HG02763 (cell line): ENCODE measurements around the gene SNAI1.
"Not testable (repeated sequence)": the region's sequence is repeated elsewhere in the genome, so short reads cannot be mapped to it uniquely, and the experiment has no call there.

Source experiments
- ATAC-seq: cut with Tn5 transposase; IDR thresholded peaks from one replicate; pipeline ENCODE4 v1.9.1; 2021; ENCODE audit warnings: mild to moderate bottlenecking, moderate library complexity; ENCODE audit not compliant: unreplicated experiment

The SNAI1 gene

GRCh38 chr20:49982346-49983122 lies at the start of gene SNAI1:
Gene SNAI1 (plus strand): TSS chr20:49982980. CDS start chr20:49983060, 80 bp downstream.
- peak; percentile 75 for ATAC-seq

GRCh38 chr20:49935746-49936152 lies 47.0 kb upstream of the SNAI1 start:
- ATAC-seq, result no peak

GRCh38 chr20:49936153-49937026 lies 46.4 kb upstream of the SNAI1 start, which contains the start of gene RNF114:
Gene RNF114 (plus strand): TSS chr20:49936397. CDS start chr20:49936413, 16 bp downstream.
- peak; percentile 74 for ATAC-seq

- no peak for ATAC-seq
Measured at GRCh38 chr20:49937027-49937929, 45.5 kb upstream of the SNAI1 start.

- ATAC-seq, result no peak
Measured at GRCh38 chr20:49938173-49939163, 44.3 kb upstream of the SNAI1 start.

GRCh38 chr20:49941456-49941855 lies 41.3 kb upstream of the SNAI1 start:
- ATAC-seq, result no peak

- no peak for ATAC-seq
Measured at GRCh38 chr20:49942303-49942702, 40.5 kb upstream of the SNAI1 start.

- no peak for ATAC-seq
Measured at GRCh38 chr20:49942942-49943341, 39.8 kb upstream of the SNAI1 start.

- ATAC-seq, result no peak
Measured at GRCh38 chr20:49945306-49945700, 37.5 kb upstream of the SNAI1 start.

- ATAC-seq, result no peak
Measured at GRCh38 chr20:49945701-49946477, 36.9 kb upstream of the SNAI1 start.

GRCh38 chr20:49948178-49948577 lies 34.6 kb upstream of the SNAI1 start:
- no peak for ATAC-seq

GRCh38 chr20:49948809-49949507 lies 33.8 kb upstream of the SNAI1 start:
- ATAC-seq, result no peak

- no peak for ATAC-seq
Measured at GRCh38 chr20:49951151-49951550, 31.6 kb upstream of the SNAI1 start.

- ATAC-seq, result no peak
Measured at GRCh38 chr20:49955167-49955566, 27.6 kb upstream of the SNAI1 start.

- not testable (repeated sequence) for ATAC-seq
Measured at GRCh38 chr20:49955830-49956396, 26.9 kb upstream of the SNAI1 start.

- no peak for ATAC-seq
Measured at GRCh38 chr20:49956689-49957088, 26.1 kb upstream of the SNAI1 start.

GRCh38 chr20:49957089-49957938 lies 25.5 kb upstream of the SNAI1 start:
- not testable (repeated sequence) for ATAC-seq
